Stimulated activated CD4-positive, alpha-beta T cell treated with anti-CD3 and anti-CD28 coated beads, TNF-alpha, amount 100 ng/mL, for 24 hours (primary cell): ENCODE data around the gene PDK2.

Source experiments
- DNase-seq, 3 experiments: peaks; one replicate each; pipeline ENCODE4 v3.0.0-alpha.2; 2020; ENCODE audit warnings: low read depth in 3 of 3

PDK2 gene

GRCh38 chr17:50100921-50101345 lies 5.8 kb downstream of the PDK2 start:
- DNase-seq: no peak

- DNase-seq: no peak
Measured at GRCh38 chr17:50101346-50102163, 6.4 kb downstream of the PDK2 start.

- no peak for DNase-seq
Measured at GRCh38 chr17:50102164-50102991, 7.2 kb downstream of the PDK2 start.

GRCh38 chr17:50103252-50103651 lies 8.1 kb downstream of the PDK2 start:
- DNase-seq: no peak

- no peak for DNase-seq
Measured at GRCh38 chr17:50103941-50104340, 8.8 kb downstream of the PDK2 start.

- no peak for DNase-seq
Measured at GRCh38 chr17:50105811-50106210, 10.7 kb downstream of the PDK2 start.

GRCh38 chr17:50106393-50107131 lies 11.4 kb downstream of the PDK2 start:
- no peak for DNase-seq

GRCh38 chr17:50107790-50108414 lies 12.8 kb downstream of the PDK2 start:
- DNase-seq: no peak

- DNase-seq: no peak
Measured at GRCh38 chr17:50108556-50108955, 13.4 kb downstream of the PDK2 start.

GRCh38 chr17:50109207-50109606 lies 14.1 kb downstream of the PDK2 start:
- no peak for DNase-seq

GRCh38 chr17:50109785-50110184 lies 14.6 kb downstream of the PDK2 start:
- DNase-seq: no peak

GRCh38 chr17:50110591-50111349 lies 15.6 kb downstream of the PDK2 start:
- DNase-seq: no peak

GRCh38 chr17:50111673-50112655 lies 16.8 kb downstream of the PDK2 start:
- DNase-seq: no peak

GRCh38 chr17:50112694-50113093 lies 17.5 kb downstream of the PDK2 start:
- no peak for DNase-seq

GRCh38 chr17:50113624-50114320 lies 18.6 kb downstream of the PDK2 start:
- DNase-seq: no peak

GRCh38 chr17:50114401-50114800 lies 19.2 kb downstream of the PDK2 start:
- no peak for DNase-seq

GRCh38 chr17:50114849-50115357 lies 19.8 kb downstream of the PDK2 start:
- DNase-seq: no peak

GRCh38 chr17:50115756-50116155 lies 20.6 kb downstream of the PDK2 start:
- DNase-seq: no peak
